Panc1 (cell line): Measurements from ENCODE around the gene DCTN3.

Experiments
- CTCF ChIP-seq: fragments of 450-650 bp; IDR thresholded peaks from 2 replicates; pipeline ENCODE4 v1.5.1; 2017; ENCODE audit warnings: mild to moderate bottlenecking
- POLR2AphosphoS5 ChIP-seq: IDR thresholded peaks from 2 replicates; pipeline ENCODE4 v1.6.1; 2012; ENCODE audit warnings: mild to moderate bottlenecking, low read depth, low read length, moderate library complexity
- TCF7L2 ChIP-seq: IDR thresholded peaks from 2 replicates; pipeline ENCODE4 v1.6.1; 2011; ENCODE audit warnings: mild to moderate bottlenecking, low read depth, low read length, inconsistent platforms
- TF ChIP-seq, protein P1 (sequence below), 2 experiments: IDR thresholded peaks; 2 replicates each; pipeline ENCODE4 v1.6.1; 2011 to 2012; ENCODE audit warnings: low read depth in 2 of 2, control low read depth in 1 of 2, low read length in 1 of 2, mild to moderate bottlenecking in 1 of 2, moderate library complexity in 1 of 2; ENCODE audit not compliant: insufficient read depth in 1 of 2

GRCh38 chr9:34580358-34580757 is 39.9 kb downstream of the DCTN3 start:
- TF ChIP-seq POLR2AphosphoS5 (no peak), CTCF (no peak), TCF7L2 (no peak)
- TF ChIP-seq, protein P1, sequence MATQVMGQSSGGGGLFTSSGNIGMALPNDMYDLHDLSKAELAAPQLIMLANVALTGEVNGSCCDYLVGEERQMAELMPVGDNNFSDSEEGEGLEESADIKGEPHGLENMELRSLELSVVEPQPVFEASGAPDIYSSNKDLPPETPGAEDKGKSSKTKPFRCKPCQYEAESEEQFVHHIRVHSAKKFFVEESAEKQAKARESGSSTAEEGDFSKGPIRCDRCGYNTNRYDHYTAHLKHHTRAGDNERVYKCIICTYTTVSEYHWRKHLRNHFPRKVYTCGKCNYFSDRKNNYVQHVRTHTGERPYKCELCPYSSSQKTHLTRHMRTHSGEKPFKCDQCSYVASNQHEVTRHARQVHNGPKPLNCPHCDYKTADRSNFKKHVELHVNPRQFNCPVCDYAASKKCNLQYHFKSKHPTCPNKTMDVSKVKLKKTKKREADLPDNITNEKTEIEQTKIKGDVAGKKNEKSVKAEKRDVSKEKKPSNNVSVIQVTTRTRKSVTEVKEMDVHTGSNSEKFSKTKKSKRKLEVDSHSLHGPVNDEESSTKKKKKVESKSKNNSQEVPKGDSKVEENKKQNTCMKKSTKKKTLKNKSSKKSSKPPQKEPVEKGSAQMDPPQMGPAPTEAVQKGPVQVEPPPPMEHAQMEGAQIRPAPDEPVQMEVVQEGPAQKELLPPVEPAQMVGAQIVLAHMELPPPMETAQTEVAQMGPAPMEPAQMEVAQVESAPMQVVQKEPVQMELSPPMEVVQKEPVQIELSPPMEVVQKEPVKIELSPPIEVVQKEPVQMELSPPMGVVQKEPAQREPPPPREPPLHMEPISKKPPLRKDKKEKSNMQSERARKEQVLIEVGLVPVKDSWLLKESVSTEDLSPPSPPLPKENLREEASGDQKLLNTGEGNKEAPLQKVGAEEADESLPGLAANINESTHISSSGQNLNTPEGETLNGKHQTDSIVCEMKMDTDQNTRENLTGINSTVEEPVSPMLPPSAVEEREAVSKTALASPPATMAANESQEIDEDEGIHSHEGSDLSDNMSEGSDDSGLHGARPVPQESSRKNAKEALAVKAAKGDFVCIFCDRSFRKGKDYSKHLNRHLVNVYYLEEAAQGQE (IDR thresholded peaks at IDR 0.05; ENCODE audit: insufficient read depth in 1 of 2, low read depth in 2 of 2, low read length in 1 of 2), result no peak
